PC-3 (cell line): ENCODE data around the gene STX18. TPM values are rescaled to one million over a fixed set of nuclear protein-coding genes. Genes with fewer than 3 reads are reported as not detected.

Experiments
- ATAC-seq: fragments of 200-7000 bp; cut with Tn5 transposase; 2 replicates; pipeline ENCODE4 v1.9.1; 2020; ENCODE audit warnings: mild to moderate bottlenecking, moderate library complexity
- BruUV-seq: library from RNA; stranded (reverse); fragments of 400-500 nt; replicated peaks from 2 replicates; lab custom pipeline; 2021; lab: Mats Ljungman, UMichigan
- CTCF ChIA-PET: fragments of 300-600 bp; sonication (Branson Sonifier 250); formaldehyde crosslinking; loops from one replicate; lab custom pipeline; 2022; ENCODE audit warnings: antibody characterized with exemption; lab: Charles Lee
- POLR2A ChIA-PET: fragments of 300-600 bp; sonication (Branson Sonifier 250); formaldehyde crosslinking; loops from one replicate; lab custom pipeline; 2022; ENCODE audit warnings: antibody characterized with exemption; ENCODE audit not compliant: unreplicated experiment; lab: Charles Lee
- DNase-seq: peaks from one replicate; pipeline ENCODE4 v3.0.0-alpha.2; 2015
- H2AFZ ChIP-seq: fragments of 300-600 bp; sonication (generic); 2 replicates; pipeline ENCODE4 v1.6.0; 2016; ENCODE audit warnings: antibody characterized with exemption, low read length
- H3F3A ChIP-seq: fragments of 300-600 bp; sonication (generic); one replicate; pipeline ENCODE4 v1.6.0; 2017; ENCODE audit warnings: antibody characterized with exemption, low read length, control low read depth, mild to moderate bottlenecking; ENCODE audit not compliant: unreplicated experiment
- H3K27ac ChIP-seq: fragments of 300-600 bp; sonication (generic); 2 replicates; pipeline ENCODE4 v1.5.1; 2016; ENCODE audit warnings: mild to moderate bottlenecking, low read length
- H3K27me3 ChIP-seq: fragments of 300-600 bp; sonication (generic); 2 replicates; pipeline ENCODE4 v1.6.1; 2016; ENCODE audit warnings: low read length, mixed read lengths
- H3K36me3 ChIP-seq: fragments of 300-600 bp; sonication (generic); 2 replicates; pipeline ENCODE4 v1.6.1; 2016; ENCODE audit warnings: low read depth, mixed run types, low read length, mixed read lengths
- H3K4me1 ChIP-seq: fragments of 300-600 bp; sonication (generic); 2 replicates; pipeline ENCODE4 v1.5.1; 2016; ENCODE audit warnings: low read length; ENCODE audit not compliant: insufficient read depth
- H3K4me2 ChIP-seq: fragments of 300-600 bp; sonication (generic); 2 replicates; pipeline ENCODE4 v1.6.0; 2016; ENCODE audit warnings: low read length
- H3K4me3 ChIP-seq: fragments of 300-600 bp; sonication (generic); 2 replicates; pipeline ENCODE4 v1.5.1; 2016; ENCODE audit warnings: mild to moderate bottlenecking, low read length, mixed read lengths
- H3K79me2 ChIP-seq: fragments of 300-600 bp; sonication (generic); 2 replicates; pipeline ENCODE4 v1.6.1; 2017; ENCODE audit warnings: low read length, mixed read lengths
- H3K9ac ChIP-seq: fragments of 300-600 bp; sonication (generic); 2 replicates; pipeline ENCODE4 v1.6.0; 2016; ENCODE audit warnings: mild to moderate bottlenecking, low read length
- H3K9me2 ChIP-seq: fragments of 300-600 bp; sonication (generic); replicated peaks from 2 replicates; pipeline ENCODE4 v1.6.1; 2016; ENCODE audit warnings: mixed run types, low read length, mixed read lengths
- H3K9me3 ChIP-seq: fragments of 300-600 bp; sonication (generic); 2 replicates; pipeline ENCODE4 v1.6.1; 2016; ENCODE audit warnings: low read length, mixed read lengths
- H4K20me1 ChIP-seq: fragments of 300-600 bp; sonication (generic); 2 replicates; pipeline ENCODE4 v1.6.1; 2016; ENCODE audit warnings: low read length, mixed read lengths
- EZH2 ChIP-seq: fragments of 300-600 bp; sonication (generic); IDR thresholded peaks from one replicate; pipeline ENCODE4 v1.6.1; 2017; ENCODE audit warnings: antibody characterized with exemption, mild to moderate bottlenecking, low read length; ENCODE audit not compliant: unreplicated experiment
- EZH2phosphoT487 ChIP-seq: fragments of 300-600 bp; sonication (generic); IDR thresholded peaks from 2 replicates; pipeline ENCODE4 v1.6.1; 2018; ENCODE audit warnings: mild to moderate bottlenecking, antibody characterized with exemption, low read length, borderline replicate concordance
- intact Hi-C: fragments of 100-400 bp; cut with micrococcal nuclease; formaldehyde crosslinking; loops from 2 replicates; pipeline ENCODE4 v1.9.0; 2023
- total RNA-seq: library from RNA; depleted of rRNA; stranded (reverse); fragments of >200 nt; gene quantifications from 2 replicates; pipeline ENCODE4 v1.2.3, GENCODE V29; 2014
- TF ChIP-seq, protein P1 (sequence below): fragments of 300-600 bp; sonication (generic); conservative IDR thresholded peaks from 2 replicates; pipeline ENCODE4 v1.5.1; 2017; ENCODE audit warnings: antibody characterized with exemption, low read depth, mild to moderate bottlenecking, low read length

Gene STX18
- total RNA-seq, 1 experiment from 2014 or later = 25.0 TPM

DNA sequence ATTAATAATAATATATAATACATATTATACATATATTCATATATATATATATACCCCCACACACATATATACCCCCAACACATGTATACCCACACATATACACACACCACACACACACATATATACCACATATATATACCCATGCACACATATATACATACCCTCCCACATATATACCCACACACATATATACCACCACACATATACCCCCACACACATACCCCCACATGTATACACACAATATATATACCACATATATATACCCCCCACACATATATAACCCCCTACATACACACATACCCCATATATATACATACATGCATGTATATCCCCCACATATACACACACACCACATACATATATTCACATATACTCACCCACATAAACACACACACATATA lies 103.0 kb downstream of the STX18 start:
- Histone ChIP-seq H3K9me2 (no peaks in the 10 kb centered on the region), H3K36me3 (no peaks in the 10 kb centered on the region), H3K4me3 (no peak overlapping the region), H2AFZ (no peak overlapping the region), H3K79me2 (no peaks in the 10 kb centered on the region), H3F3A (no peaks in the 10 kb centered on the region), H3K4me2 (no peak overlapping the region), H3K27ac (no peak overlapping the region), H3K9me3 (no peaks in the 10 kb centered on the region), H3K9ac (no peak overlapping the region), H4K20me1 (no peaks in the 10 kb centered on the region), H3K4me1 (no peaks in the 10 kb centered on the region), H3K27me3 (no peaks in the 10 kb centered on the region)
- TF ChIP-seq, protein P1, sequence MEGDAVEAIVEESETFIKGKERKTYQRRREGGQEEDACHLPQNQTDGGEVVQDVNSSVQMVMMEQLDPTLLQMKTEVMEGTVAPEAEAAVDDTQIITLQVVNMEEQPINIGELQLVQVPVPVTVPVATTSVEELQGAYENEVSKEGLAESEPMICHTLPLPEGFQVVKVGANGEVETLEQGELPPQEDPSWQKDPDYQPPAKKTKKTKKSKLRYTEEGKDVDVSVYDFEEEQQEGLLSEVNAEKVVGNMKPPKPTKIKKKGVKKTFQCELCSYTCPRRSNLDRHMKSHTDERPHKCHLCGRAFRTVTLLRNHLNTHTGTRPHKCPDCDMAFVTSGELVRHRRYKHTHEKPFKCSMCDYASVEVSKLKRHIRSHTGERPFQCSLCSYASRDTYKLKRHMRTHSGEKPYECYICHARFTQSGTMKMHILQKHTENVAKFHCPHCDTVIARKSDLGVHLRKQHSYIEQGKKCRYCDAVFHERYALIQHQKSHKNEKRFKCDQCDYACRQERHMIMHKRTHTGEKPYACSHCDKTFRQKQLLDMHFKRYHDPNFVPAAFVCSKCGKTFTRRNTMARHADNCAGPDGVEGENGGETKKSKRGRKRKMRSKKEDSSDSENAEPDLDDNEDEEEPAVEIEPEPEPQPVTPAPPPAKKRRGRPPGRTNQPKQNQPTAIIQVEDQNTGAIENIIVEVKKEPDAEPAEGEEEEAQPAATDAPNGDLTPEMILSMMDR = no peak
- TF ChIP-seq EZH2 (no peak), EZH2phosphoT487 (no peak)
- CTCF ChIA-PET = no interaction called here
- DNase-seq (no peak), ATAC-seq (no peak)
- no TSS peak for BruUV-seq
- POLR2A ChIA-PET = no interaction called here
- intact Hi-C loops = no loop called here

DNA sequence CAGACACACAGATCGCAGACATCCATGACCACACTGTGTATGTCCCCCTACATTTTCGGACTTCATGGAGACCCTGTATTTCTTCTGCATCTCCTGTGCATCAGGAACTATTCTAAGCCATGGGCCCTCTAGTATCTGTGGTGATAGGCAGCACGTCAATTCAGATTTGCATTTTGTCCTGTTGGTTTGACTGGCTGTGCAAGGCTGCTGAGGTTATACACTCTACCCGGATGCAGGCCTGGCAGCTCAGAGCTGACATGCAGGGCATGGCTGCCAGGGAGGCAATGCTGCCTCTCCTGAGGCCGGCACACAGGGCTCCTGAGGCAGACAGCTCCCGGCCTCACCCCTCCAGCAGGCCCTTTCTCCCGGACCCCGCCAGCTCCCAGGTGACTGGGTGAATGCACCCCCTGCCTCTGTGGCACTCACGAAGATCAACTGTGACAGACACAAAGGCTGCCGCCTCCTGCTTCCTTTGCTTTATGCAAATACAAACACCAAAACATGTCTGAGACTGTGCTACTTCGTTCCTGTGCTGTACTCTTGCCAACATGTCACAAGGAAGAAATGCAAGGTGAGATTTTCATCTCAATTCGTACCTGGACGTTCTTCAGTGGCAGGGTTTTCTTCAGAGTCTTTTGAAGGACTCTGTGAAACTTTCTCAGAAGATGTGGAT lies 103.9 kb downstream of the STX18 start:
- intact Hi-C loops = no loop called here

DNA sequence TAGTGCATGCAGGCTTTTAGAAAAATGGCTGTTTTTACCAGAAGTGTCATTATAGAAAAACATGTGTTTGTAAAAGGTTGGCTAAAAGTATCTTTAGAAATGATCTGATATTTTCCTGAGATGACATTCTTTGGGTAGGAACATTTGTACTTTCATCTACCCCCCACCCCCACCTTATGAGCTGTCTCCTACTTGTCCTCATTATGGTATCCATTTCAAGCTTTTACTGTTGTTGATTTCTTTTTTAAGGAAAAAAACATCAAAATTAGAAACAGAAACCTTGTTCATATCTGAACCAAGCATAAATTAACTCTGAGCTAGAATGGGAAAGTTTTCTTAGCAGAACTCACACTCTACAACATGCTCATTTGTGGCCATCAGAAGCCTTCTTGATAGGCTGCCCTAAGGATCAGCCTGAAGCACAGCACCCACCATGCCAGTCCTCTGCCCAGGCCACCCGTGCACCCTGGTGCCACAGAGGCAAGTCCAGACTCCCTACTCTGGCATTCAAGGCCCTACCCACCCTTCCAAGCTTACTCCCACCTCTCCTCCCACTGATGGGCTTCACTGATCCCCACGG lies 105.5 kb downstream of the STX18 start:
- H3K27ac ChIP-seq = no peak overlapping the region
- H3K4me3 ChIP-seq = no peak overlapping the region
- no peaks in the 10 kb centered on the region for H3K9me2 ChIP-seq
- TF ChIP-seq EZH2phosphoT487 (no peak), EZH2 (no peak)
- TF ChIP-seq, protein P1 = no peak
- CTCF ChIA-PET = no interaction called here
- POLR2A ChIA-PET = no interaction called here
- H3K9ac ChIP-seq = no peak overlapping the region
- no TSS peak for BruUV-seq
- no peaks in the 10 kb centered on the region for H4K20me1 ChIP-seq
- H3K79me2 ChIP-seq = no peaks in the 10 kb centered on the region
- H3K27me3 ChIP-seq = no peaks in the 10 kb centered on the region
- H3F3A ChIP-seq = no peaks in the 10 kb centered on the region
- DNase-seq (no peak), ATAC-seq (no peak)
- no peak overlapping the region for H3K4me2 ChIP-seq
- H3K9me3 ChIP-seq = no peaks in the 10 kb centered on the region
- no peaks in the 10 kb centered on the region for H3K4me1 ChIP-seq
- intact Hi-C loops = no loop called here
- H2AFZ ChIP-seq = no peak overlapping the region
- H3K36me3 ChIP-seq = no peaks in the 10 kb centered on the region

More for the DNA sequence above, 103.9 kb downstream of the STX18 start:
- Histone ChIP-seq H3K27me3 (no peaks in the 10 kb centered on the region), H3K4me3 (no peak overlapping the region), H3F3A (no peaks in the 10 kb centered on the region), H3K4me2 (no peak overlapping the region), H2AFZ (no peak overlapping the region), H3K9me3 (no peaks in the 10 kb centered on the region), H4K20me1 (no peaks in the 10 kb centered on the region), H3K9ac (no peak overlapping the region), H3K9me2 (no peaks in the 10 kb centered on the region), H3K79me2 (no peaks in the 10 kb centered on the region), H3K27ac (no peak overlapping the region), H3K4me1 (no peaks in the 10 kb centered on the region), H3K36me3 (no peaks in the 10 kb centered on the region)
- POLR2A ChIA-PET = no interaction called here
- no peak for TF ChIP-seq EZH2
- TF ChIP-seq, protein P1 = no peak
- no TSS peak for BruUV-seq
- DNase-seq (no peak), ATAC-seq (no peak)
- CTCF ChIA-PET = no interaction called here
